Activated CD8-positive, alpha-beta memory T cell treated with anti-CD3 and anti-CD28 coated beads, Interleukin-2, amount 50 U/mL, for 24 hours (primary cell): Measurements from ENCODE around the gene GRIK3.

Experiments used
- DNase-seq: peaks from one replicate; pipeline ENCODE4 v3.0.0-alpha.2; 2020; ENCODE audit errors: extremely low read depth

Gene GRIK3

DNA sequence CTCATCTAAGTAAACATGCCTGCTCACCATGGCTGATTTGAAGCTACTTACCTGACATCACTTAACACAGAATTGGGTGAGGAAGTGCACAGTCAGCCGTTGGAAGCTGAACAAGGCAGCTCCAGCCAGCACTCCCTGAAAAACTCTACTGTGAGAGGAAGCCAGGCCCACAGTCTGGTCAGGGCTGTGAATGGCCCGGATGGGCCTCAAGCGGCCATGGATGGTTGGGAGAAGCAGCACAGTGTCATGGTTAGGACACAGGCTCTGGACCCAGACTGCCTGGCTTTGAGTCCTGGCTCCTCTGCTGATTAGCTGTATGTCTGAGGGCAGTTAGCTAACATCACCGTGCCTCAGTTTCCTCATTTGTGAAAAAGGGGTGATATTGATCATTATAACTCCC, 267.8 kb downstream of the GRIK3 start:
- no peak for DNase-seq

DNA sequence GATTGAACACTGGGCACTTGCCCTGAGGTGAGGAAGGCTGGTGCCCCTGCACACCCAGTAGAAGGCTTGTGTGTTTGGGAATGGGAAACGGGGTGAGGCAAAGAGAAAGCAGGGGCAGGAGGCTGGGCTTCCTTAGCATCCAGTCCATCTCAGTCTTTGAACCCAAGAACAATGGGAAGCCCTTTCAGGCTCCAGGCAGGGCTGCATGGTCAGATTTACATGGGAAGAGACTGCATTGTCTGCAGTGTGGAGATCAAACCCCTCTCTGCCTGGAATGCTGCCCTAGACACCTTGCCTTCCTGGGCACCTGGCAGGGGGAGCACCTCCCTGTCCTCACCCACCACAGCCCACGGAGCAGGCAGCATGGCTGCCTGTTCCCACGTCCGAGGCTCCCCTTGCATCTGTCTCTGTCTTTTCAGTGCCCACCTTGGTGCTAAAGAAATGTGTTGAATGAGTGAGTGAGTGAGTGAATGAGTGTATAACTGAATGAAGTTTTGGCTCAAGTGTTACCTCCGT, 268.5 kb downstream of the GRIK3 start:
- no peak for DNase-seq

DNA sequence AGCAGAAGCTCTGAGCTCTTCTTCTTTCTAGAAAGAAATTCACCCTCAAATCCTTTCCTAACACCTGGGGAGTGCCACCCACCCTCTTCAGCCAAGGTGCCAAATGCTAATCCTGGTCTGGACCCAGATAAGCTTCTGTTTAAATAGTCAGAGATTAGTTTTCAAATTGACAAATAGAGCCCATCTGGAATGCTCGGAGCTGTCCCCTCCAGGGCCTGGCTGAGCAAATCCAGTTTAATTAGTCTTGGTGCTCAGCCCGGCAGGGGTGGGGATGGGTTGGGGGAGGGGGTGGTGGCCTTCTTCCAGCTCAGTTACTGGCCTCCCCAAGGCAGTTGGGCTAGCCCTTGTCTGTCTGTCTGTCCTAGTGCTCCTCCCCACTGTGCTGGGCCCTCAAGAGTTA, 269.5 kb downstream of the GRIK3 start:
- no peak for DNase-seq

DNA sequence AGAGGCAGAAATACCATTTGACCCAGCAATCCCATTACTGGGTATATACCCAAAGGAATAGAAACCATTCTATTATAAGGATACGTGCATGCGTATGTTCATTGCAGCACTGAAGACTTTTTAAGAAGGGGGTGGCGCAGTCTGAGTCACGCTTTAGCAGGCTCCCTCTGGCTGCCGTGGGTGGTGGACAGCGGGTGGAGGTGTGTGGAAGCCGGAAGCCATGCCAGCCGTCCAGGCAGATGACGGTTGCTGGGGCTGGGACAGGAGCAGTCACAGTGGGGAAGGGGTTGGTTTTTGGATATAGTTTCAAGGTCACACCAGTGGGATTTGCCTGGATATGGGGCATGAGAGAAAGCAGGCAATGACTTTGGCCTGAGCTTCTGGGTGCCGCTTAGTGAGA, 270.5 kb downstream of the GRIK3 start:
- no peak for DNase-seq

DNA sequence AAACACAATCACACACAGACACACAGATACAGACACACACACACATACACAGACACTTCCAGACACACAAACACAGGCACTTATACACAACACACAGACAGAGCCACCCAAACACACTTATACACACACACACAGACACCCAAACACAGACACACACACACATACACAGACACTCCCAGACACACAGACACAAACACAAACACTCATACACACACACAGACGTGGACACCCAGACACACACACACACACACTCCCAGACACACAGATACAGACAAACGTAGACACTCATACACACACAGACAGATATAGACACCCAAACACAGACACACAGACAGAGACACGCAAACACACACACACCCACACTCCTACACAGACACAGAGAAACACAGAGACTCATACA, 272.1 kb downstream of the GRIK3 start:
- DNase-seq, result no peak

DNA sequence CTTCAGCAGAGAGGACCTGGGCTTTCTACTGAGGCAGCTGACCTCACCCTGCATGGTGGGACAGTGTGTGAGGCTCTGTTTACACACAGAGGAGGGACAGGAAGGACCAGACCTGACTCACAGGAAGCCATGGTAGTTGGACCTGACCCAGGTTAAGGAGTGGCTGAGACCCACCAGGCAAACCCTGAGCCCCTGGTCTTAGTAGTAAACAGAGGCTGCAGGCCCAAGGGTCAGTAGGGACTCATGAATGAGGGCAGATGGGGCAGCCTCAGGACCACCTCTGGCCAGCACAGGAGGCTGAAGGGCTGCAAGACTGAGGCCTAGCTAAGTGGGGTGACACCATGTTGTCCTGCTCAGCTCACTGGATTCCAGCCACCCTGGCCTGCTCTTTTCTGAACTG, 273.2 kb downstream of the GRIK3 start:
- no peak for DNase-seq

DNA sequence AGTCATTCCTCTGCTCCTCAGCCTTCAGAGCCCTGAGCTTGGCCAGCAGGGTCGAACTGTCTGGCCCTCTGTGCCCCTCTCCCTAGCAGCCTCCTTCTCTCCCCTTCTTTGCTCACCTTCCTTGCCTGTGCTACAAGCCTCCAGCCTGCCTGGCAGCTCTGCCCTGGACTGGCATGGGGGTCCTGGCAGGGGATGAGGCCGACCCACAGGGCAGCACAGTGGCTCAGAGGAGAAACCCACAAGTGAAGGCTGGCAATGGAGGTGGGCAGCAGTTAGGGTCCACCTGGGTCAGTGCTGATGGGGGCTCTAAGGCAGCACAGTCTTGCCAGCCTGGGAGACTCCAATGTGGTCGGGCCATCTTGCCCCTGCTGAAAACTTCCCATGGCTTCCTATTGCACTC, 274.2 kb downstream of the GRIK3 start:
- DNase-seq, result no peak

DNA sequence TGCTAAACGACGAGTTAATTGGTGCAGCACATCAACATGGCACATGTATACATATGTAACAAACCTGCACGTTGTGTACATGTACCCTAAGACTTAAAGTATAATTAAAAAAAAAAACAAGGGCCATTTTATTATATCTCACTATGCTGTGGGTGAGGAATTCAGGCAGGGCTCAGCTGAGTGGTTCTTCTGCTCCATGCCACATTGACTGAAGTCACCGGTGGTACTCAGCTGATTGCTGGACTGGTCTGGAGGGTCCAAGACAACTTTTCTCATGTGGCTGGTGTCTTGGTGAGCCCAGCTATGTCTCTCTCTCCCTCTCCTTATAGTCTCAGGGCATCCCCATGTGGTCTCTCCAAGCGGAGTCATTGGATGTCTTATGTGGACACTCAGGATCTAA, 275.0 kb downstream of the GRIK3 start:
- DNase-seq, result no peak

DNA sequence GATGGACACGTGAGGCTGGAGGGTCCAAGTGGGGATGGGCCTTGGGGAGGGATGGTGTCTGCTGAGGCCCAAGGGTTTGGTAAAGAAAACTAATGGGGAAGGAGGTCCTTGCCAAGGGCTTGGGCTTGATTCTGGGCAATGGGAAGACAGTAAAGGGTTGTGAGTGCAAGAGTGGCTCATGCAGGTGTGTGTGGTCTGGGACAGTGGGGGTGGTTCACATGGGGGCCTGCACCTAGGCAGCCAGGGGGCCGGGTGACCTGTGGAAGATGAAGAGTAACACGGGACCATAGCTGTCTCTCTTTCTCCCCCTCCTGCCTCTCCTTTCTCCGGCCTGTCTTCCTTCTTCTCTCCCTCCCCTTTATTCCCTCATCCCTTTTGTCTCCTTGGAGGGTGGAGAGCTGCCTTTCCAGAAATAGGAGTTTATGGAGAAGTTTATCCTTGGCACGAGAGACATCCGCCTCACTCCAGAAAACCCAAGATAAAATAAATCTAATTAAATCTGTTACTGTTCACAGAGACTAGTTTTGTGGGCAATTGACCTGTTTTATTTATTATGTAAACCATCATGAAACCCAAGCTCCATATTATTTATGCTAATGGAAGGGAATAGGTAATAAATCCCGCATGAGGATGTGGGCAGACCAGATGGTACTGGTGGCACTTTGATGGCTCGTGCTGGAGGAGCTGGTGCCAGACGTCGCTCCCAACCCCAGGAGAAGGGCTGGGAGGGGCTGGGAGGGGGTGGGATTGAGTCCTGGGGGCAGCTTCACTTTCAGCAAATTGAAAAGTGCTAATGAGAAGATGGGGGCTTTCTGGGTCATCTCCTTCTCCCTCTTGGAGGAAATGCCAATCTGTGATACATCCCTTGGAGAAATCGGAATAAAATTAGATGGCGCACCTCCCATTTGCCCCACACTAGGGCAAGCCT, 278.7 kb downstream of the GRIK3 start:
- DNase-seq, result no peak

DNA sequence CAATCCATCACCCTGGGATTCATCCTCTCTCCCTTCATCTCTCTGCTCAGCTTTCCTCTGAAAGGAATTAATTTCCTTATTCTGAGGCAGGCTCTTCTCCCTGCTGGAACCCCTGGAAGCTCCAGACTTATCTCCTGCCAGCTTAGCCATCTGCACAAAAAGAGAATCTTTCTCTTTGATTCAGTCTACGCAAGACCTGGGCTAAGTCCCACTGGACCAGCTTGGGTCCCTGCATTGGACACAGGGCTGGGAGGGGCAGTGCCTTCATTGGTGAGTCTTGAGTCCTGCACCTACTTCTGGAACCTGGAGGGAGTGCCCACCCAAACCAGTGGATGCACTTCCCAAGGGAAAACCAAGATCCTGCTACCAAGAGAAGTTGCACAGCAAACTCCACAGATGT, 279.9 kb downstream of the GRIK3 start:
- no peak for DNase-seq

DNA sequence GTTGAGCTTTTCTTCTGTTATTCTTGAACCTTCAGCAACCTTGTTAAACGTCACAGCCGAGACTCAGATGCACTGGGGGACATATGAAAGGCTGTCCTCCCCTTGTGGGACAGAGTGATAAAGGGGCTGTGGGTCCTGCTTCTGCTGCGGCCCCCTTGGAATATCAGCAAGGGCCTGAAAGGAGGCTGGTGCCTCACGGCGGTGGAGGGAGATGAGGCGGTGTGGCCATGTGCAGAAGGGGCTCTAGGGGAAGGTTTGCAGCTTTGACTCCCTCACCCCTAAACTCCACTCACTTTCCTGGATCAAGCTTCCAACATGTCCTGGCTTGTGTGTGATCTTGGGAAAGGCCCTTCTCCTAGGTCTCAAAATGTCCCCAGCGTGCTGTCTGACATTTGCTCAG, 280.9 kb downstream of the GRIK3 start:
- no peak for DNase-seq

DNA sequence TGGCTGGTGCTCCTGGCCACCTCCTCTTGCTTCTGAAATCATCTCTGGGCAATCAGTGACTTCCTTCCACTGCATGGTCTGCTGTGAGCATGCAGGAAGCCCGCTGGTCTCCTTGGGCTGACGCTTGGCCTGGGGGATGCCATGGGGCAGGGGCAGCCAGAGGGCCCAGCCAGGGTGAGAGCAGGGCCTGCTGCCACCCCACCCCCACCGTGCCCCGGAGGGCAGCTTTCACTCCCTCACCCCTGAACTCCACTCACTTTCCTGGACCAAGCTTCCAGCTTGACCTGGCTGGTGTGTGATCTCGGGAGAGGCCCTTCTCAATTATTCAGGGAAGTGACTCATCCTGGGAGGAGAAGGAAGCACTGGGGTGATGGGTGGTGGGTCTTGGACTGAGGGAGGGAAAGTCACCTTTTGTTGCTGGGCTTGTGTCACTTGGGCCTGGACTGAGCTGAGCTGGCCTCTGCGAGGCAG, 281.4 kb downstream of the GRIK3 start:
- no peak for DNase-seq

DNA sequence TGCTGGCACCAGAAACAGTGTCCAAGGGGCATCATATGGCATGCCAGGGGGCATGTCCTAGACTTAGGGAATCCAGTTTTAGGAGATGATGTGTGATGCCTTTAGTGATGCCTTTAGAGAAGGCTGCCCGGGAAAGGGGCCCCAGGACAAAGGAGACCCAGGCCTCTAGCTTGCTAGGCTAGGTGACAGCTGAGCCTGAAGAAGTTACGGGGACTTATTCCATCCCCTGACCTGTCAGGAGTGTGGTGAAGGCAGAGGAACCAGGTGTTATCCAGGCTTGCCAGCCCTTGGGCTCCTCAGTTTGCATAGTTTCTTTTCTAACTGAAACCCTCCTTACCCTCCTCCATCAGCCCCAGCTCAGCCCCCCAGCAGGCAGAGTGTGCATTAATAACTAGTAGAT, 281.9 kb downstream of the GRIK3 start:
- DNase-seq, result no peak

DNA sequence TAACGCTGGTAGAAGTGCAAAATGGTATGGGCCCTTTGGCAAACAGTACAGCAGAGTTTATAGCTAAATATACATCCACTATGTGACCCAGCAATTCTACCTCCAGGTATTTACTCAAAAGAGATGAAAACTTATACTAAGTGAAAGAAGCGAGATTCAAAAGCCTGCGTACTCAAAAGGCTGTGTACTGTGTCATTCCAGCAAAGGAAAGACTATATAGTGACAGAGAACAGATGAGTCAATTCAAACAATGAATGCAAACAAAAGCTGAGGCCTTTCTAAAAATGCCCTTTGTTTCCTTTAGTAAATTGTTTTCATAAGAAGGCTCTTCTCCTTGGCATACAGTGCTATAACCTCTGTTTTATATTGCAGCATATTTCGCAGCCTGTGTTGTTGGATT, 282.8 kb downstream of the GRIK3 start:
- no peak for DNase-seq

DNA sequence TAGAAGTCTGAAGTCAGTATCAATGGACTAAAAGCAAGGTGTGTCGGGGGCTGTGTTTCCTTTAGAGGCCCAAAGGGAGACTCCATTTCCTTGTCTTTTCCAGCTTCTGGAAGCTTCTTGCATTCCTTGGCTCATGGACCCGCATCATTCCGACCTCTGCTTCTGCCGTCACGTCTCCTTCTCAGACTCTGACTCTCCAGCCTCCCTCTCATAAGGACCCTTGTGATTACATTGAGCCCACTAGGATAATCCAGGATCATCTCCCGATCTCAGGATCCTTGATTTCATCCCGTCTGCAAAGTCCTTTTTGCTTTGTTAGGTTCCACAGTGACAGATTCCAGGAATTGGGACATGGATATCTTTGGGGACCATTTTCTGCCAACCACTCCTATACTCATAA, 285.8 kb downstream of the GRIK3 start:
- no peak for DNase-seq
